GM20000 (cell line): ENCODE results near the gene ELMO1.

Experiments
- DNase-seq: peaks from one replicate; pipeline ENCODE4 v3.0.0; 2012; ENCODE audit warnings: low spot score
- TF ChIP-seq, protein P1 (sequence below): IDR thresholded peaks from 2 replicates; pipeline ENCODE4 v1.5.1; 2012; ENCODE audit warnings: mild to moderate bottlenecking, control low read depth; ENCODE audit errors: extremely low read depth, missing control alignments

ELMO1 gene

DNA sequence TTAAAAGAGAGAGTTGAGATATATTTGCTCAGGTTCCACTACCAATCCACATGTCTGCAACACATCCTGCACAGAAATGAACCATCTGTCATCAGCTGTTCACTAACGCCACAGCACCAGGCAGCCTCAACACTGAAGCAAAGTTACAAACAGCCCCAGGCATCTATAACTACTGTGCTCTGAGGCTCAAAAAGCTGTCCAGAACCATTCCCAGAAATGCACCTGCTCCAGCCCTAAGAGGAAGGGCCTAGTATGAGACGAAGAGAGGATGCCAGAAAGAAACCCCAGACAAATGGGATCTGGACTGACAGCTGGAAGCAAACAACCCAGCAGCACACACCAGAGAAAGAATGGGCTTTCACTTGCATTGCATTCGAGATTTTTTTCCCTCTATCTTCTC lies 159.3 kb downstream of the ELMO1 start:
- DNase-seq: no peak
- TF ChIP-seq, protein P1, sequence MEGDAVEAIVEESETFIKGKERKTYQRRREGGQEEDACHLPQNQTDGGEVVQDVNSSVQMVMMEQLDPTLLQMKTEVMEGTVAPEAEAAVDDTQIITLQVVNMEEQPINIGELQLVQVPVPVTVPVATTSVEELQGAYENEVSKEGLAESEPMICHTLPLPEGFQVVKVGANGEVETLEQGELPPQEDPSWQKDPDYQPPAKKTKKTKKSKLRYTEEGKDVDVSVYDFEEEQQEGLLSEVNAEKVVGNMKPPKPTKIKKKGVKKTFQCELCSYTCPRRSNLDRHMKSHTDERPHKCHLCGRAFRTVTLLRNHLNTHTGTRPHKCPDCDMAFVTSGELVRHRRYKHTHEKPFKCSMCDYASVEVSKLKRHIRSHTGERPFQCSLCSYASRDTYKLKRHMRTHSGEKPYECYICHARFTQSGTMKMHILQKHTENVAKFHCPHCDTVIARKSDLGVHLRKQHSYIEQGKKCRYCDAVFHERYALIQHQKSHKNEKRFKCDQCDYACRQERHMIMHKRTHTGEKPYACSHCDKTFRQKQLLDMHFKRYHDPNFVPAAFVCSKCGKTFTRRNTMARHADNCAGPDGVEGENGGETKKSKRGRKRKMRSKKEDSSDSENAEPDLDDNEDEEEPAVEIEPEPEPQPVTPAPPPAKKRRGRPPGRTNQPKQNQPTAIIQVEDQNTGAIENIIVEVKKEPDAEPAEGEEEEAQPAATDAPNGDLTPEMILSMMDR: no peak

DNA sequence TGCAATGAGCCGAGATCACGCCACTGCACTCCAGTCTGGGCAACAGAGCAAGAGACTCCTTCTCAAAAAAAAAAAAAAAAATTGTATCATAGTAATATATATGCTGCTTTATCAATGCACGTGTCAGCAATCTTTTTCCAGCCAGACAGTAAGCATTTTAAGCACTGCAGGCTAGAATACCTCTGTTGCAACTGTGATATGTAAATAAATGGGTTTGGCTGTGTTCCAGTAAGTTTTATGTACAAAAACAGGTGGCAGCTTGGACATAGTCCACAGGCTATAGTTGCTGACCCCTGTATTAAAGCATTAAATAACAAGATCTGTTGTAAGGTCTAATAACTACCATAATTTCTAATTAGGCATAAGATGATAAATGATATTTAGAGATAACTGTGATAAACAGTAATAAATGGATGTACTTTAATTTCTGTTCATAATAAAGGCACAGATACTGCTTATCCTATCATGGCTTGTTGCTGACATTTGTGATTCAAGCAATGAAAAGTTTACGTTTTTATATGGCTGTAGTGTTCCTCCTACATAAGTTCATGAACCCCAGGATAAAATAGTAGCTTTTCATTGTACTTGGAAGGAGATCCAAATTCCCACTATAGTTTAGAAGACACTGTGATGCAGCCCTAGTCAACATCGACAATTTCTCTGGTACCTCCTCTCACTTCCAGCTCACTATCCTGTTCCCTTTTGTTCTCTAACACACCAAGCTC lies 161.4 kb downstream of the ELMO1 start:
- DNase-seq: no peak
- TF ChIP-seq, protein P1: no peak

DNA sequence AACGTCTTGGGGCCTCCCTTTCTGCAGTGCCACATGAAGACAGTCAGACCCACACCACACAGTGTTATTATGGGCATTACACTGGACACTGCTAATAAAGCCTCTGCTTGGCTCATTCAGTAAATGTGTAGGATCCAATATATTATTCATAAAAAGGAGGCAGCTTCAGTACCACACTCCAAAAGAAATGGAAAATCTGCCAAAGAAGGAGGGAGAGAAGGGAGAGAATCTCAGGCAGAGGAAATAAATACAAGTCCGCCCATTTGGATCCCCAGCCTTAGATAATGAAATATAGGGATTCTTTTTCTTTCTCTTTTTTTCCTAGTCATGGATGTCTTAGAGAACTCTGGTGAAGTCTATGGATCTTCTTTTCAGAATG lies 162.2 kb downstream of the ELMO1 start:
- DNase-seq: no peak
- TF ChIP-seq, protein P1: no peak

DNA sequence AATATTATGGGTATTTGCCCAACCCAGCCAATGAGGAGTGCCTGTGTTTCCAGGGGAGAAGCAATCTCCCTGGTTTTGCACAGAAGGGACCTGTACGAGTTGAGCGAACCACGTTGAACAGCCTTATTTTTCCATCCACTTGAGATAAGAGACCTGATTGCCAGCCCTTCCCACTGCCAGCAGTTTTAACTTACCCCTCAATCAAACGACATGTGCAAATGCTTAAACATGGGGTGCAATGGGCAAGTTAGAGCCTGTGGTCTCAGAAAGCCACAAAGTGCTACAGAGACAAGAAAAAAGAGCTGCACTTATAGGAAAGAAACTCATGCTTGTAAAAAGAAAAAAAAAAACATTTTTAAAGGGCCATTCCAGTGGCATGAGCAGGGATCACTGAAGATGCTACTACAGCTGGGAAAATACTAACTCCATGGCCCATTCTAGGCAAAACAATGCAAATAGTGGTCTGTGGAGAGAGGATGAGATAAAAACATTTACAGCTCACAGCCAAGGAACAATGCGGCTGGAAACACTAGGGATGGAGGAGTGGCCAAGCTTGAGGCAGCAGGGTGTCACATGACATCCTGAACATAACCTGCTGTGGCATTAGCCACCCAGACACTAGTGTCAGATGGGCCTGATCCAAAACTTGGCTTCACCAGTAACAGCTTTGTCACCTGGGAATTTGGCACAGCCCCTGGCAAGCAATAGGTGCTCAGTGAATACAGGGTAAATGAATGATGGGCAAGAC lies 162.8 kb downstream of the ELMO1 start:
- no peak for DNase-seq
- TF ChIP-seq, protein P1: no peak

DNA sequence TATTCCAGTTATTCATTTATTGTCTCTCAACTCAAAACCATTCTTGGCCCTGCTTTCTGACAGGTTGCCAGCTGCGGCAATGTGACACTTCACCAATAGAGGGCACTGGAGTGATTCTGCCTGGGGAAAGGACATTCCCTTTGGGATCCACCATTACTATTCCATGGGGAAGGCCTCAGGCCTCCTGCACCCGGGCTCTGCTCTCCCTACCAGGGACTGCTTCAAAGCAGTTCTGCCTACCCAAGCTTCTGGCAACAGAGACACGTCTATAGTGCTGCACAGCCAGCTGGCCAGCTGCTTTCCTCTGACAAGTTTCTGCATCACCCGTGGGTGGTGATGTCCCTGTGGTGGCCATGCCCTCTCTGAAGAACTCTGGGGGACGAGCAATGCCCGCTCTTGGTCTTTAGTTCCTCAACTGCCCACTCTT lies 163.8 kb downstream of the ELMO1 start:
- DNase-seq: peak; percentile 67
- TF ChIP-seq, protein P1: peak; percentile 88

DNA sequence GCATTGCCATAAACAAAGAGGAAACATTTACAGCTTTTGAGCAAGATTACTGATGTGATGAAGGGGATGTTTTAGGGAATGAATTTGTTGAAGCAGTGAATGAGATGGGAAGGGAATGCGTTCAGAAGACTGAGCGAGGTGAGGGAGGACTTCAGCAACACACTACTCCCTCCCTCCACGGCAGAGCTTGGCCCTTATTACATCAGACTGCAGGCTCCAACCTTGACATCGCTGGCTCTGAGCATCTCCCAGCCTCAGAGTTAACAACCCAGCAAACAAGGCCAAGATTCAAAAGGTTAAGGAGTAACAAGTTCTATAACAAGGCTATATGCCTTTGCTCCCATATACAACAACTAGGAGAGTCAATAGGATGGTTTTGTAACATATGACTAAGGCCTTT lies 164.4 kb downstream of the ELMO1 start:
- DNase-seq: no peak
- TF ChIP-seq, protein P1: no peak

DNA sequence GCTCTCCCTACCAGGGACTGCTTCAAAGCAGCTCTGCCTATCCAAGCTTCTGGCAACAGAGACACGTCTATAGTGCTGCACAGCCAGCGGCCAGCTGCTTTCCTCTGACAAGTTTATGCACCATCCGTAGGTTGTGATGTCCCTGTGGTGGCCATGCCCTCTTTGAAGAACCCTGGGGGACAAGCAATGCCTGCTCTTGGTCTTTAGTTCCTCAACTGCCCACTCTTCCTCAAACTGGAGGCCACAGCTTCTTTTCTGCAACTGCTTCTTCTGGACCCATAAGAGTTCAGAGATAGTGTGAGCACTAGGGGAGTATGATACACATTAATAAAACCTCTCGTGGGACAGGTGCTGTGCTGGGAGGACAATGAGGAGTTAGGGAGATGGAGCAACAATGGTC lies 164.9 kb downstream of the ELMO1 start:
- TF ChIP-seq, protein P1: no peak
- no peak for DNase-seq
